GM21447 (cell line): ENCODE data around the gene TNIP2.
A peak's percentile ranks its signal among the peaks of the same experiment; 100 is the strongest.

Source experiments
- ATAC-seq: cut with Tn5 transposase; IDR thresholded peaks from one replicate; pipeline ENCODE4 v1.9.1; 2021; ENCODE audit not compliant: unreplicated experiment

Gene TNIP2

GRCh38 chr4:2755821-2756690, at the start of gene TNIP2:
Gene TNIP2, minus strand, starts transcription at chr4:2756336. Its CDS starts 47 bp downstream, at chr4:2756289.
- ATAC-seq = peak; percentile 58

- no peak for ATAC-seq
These were observed 48.9 kb upstream of the TNIP2 start for GRCh38 chr4:2804973-2805501.

- no peak for ATAC-seq
These were observed 48.4 kb upstream of the TNIP2 start for GRCh38 chr4:2804449-2804972.

GRCh38 chr4:2803624-2804448, 47.7 kb upstream of the TNIP2 start:
- no peak for ATAC-seq

GRCh38 chr4:2802618-2803531, 46.7 kb upstream of the TNIP2 start:
- no peak for ATAC-seq

- peak; percentile 38 for ATAC-seq
These were observed 44.8 kb upstream of the TNIP2 start for GRCh38 chr4:2800691-2801596.

GRCh38 chr4:2799971-2800690, 44.0 kb upstream of the TNIP2 start:
- ATAC-seq = no peak

GRCh38 chr4:2799224-2799911, 43.2 kb upstream of the TNIP2 start:
- ATAC-seq = no peak

- peak; percentile 51 for ATAC-seq
These were observed 42.5 kb upstream of the TNIP2 start for GRCh38 chr4:2798399-2799223.

GRCh38 chr4:2797545-2798305, 41.6 kb upstream of the TNIP2 start:
- ATAC-seq = no peak

GRCh38 chr4:2796849-2797544, 40.9 kb upstream of the TNIP2 start:
- ATAC-seq = no peak

- ATAC-seq = no peak
These were observed 40.0 kb upstream of the TNIP2 start for GRCh38 chr4:2795893-2796848.

GRCh38 chr4:2795300-2795892, 39.3 kb upstream of the TNIP2 start:
- ATAC-seq = no peak

- ATAC-seq = no peak
These were observed 38.6 kb upstream of the TNIP2 start for GRCh38 chr4:2794486-2795299.
